ENCODE data around the gene TEPSIN. TPM values are rescaled to one million over a fixed set of nuclear protein-coding genes. Genes with fewer than 3 reads are reported as not detected.

Gene TEPSIN
- total and polyA plus RNA-seq, 2 of the 13 experiments (the other 11 are each of a cell fraction or from before 2014, with no cell fraction given): 16.1 to 18.8 TPM

GRCh38 chr17:81241648-81242420 lies 3.0 kb upstream of the TEPSIN start (continued):
- TF ChIP-seq GMEB1 (CRISPR knock-in tag; IDR thresholded peaks at IDR 0.05; ENCODE audit: borderline replicate concordance) (no peak), FOXO4 (CRISPR knock-in tag; conservative IDR thresholded peaks at IDR 0.05) (no peak), STAT6 (CRISPR knock-in tag; IDR thresholded peaks at IDR 0.05; ENCODE audit: borderline replicate concordance) (no peak), NFYB (CRISPR knock-in tag; IDR thresholded peaks at IDR 0.05) (0 out of 2 replicates have a peak, but pooled peaks have one; percentile 7), ZNF282 (IDR thresholded peaks at IDR 0.05; ENCODE audit: partially characterized antibody) (no peak), ZNF225 (CRISPR knock-in tag; IDR thresholded peaks at IDR 0.05) (0 out of 2 replicates have a peak, but pooled peaks have one; percentile 34), HNRNPH1 (optimal IDR thresholded peaks at IDR 0.05; ENCODE audit: low read depth, low read length) (no peak), SATB2 (CRISPR knock-in tag; IDR thresholded peaks at IDR 0.05) (no peak), EED (CRISPR knock-in tag; IDR thresholded peaks at IDR 0.05) (no peak), SP4 (CRISPR knock-in tag; IDR thresholded peaks at IDR 0.05) (no peak), FIP1L1 (IDR thresholded peaks at IDR 0.05; ENCODE audit: borderline replicate concordance, insufficient read depth, low read depth, low read length) (no peak), ZNF740 (CRISPR knock-in tag; IDR thresholded peaks at IDR 0.05) (no peak), ZNF567 (CRISPR knock-in tag; IDR thresholded peaks at IDR 0.05; ENCODE audit: borderline replicate concordance) (no peak), ELK4 (CRISPR knock-in tag; IDR thresholded peaks at IDR 0.05; ENCODE audit: borderline replicate concordance) (no peak), U2AF1 (optimal IDR thresholded peaks at IDR 0.05; ENCODE audit: low read depth, low read length) (no peak), PHF5A (CRISPR knock-in tag; IDR thresholded peaks at IDR 0.05; ENCODE audit: low read depth, unreplicated experiment) (no peak), HDAC6 (IDR thresholded peaks at IDR 0.05; ENCODE audit: low read depth, low read length) (no peak), SNAI1 (CRISPR knock-in tag; IDR thresholded peaks at IDR 0.05; ENCODE audit: borderline replicate concordance) (no peak), THAP11 (CRISPR knock-in tag; IDR thresholded peaks at IDR 0.05) (0 out of 2 replicates have a peak, but pooled peaks have one; percentile 30), ASH2L (IDR thresholded peaks at IDR 0.05; ENCODE audit: insufficient read length, low read depth, low read length) (no peak), NFRKB (IDR thresholded peaks at IDR 0.05) (no peak), PAWR (CRISPR knock-in tag; IDR thresholded peaks at IDR 0.05; ENCODE audit: borderline replicate concordance) (no peak)
